H1 (cell line): ENCODE measurements around the gene PDRG1. TPM values are rescaled to one million over a fixed set of nuclear protein-coding genes. Genes with fewer than 3 reads are reported as not detected.

Experiments used
- CTCF ChIA-PET: fragments of 300-600 bp; sonication (Branson Sonifier 250); formaldehyde crosslinking; loops from one replicate; lab custom pipeline; 2021; ENCODE audit not compliant: partially characterized antibody; lab: Charles Lee
- POLR2A ChIA-PET: fragments of 300-600 bp; sonication (Branson Sonifier 250); formaldehyde crosslinking; loops from one replicate; lab custom pipeline; 2021; ENCODE audit warnings: inconsistent platforms; ENCODE audit not compliant: partially characterized antibody; lab: Charles Lee
- DNase-seq, 2 experiments: peaks; one replicate each; pipeline versions ENCODE4 v3.0.0 to v3.0.0-alpha.2; 2010 to 2022; ENCODE audit warnings: low spot score in 2 of 2, low read depth in 1 of 2, mixed read lengths in 1 of 2
- FAIRE-seq: peaks from 2 replicates; lab custom pipeline; 2011; peaks lifted over from hg19 to GRCh38; lab: Jason Lieb, UNC
- H2AFZ ChIP-seq: 2 replicates; pipeline ENCODE4 v1.8.1; 2012; ENCODE audit warnings: low read length, inconsistent platforms
- H2AK5ac ChIP-seq: 2 replicates; pipeline ENCODE4 v1.6.1; 2013; ENCODE audit warnings: low read depth, low read length
- H2BK120ac ChIP-seq: replicated peaks from 2 replicates; pipeline ENCODE3; 2013; ENCODE audit warnings: low read depth, low read length, inconsistent platforms
- H2BK12ac ChIP-seq: 2 replicates; pipeline ENCODE4 v1.6.1; 2013; ENCODE audit warnings: low read depth, low read length
- H2BK15ac ChIP-seq: 2 replicates; pipeline ENCODE4 v1.6.1; 2013; ENCODE audit warnings: low read length
- H2BK20ac ChIP-seq: 2 replicates; pipeline ENCODE4 v1.6.1; 2013; ENCODE audit warnings: low read length
- H2BK5ac ChIP-seq: 2 replicates; pipeline ENCODE4 v1.6.1; 2013; ENCODE audit warnings: low read depth, low read length
- H3K14ac ChIP-seq: 2 replicates; pipeline ENCODE4 v1.6.1; 2013; ENCODE audit warnings: inconsistent platforms; ENCODE audit not compliant: insufficient read length
- H3K18ac ChIP-seq: 2 replicates; pipeline ENCODE4 v1.6.1; 2013; ENCODE audit warnings: low read length; ENCODE audit errors: extremely low read depth
- H3K23ac ChIP-seq: 2 replicates; pipeline ENCODE4 v1.6.1; 2013; ENCODE audit warnings: inconsistent platforms; ENCODE audit not compliant: insufficient read length
- H3K23me2 ChIP-seq: 2 replicates; pipeline ENCODE4 v1.6.1; 2013; ENCODE audit warnings: low read depth, low read length
- H3K27ac ChIP-seq: 2 replicates; pipeline ENCODE4 v1.6.1; 2011; ENCODE audit warnings: low read depth, low read length, inconsistent platforms
- H3K27me3 ChIP-seq, 4 experiments: replicated peaks in 1 of 4; 1 replicate in 1 of 4; 2 replicates in 3 of 4; pipeline versions ENCODE4 v1.6.1 to v1.8.1; 2011 to 2013; ENCODE audit warnings: low read length in 3 of 4, mild to moderate bottlenecking in 3 of 4, inconsistent platforms in 2 of 4, mixed read lengths in 2 of 4, moderate library complexity in 1 of 4; ENCODE audit not compliant: control insufficient read depth in 3 of 4, insufficient read depth in 3 of 4; ENCODE audit errors: extremely low read depth in 1 of 4
- H3K36me3 ChIP-seq, 4 experiments: 2 replicates each; pipeline versions ENCODE4 v1.6.1 to v1.8.1; 2011 to 2013; ENCODE audit warnings: mild to moderate bottlenecking in 4 of 4, low read length in 3 of 4, moderate library complexity in 2 of 4, control low read depth in 1 of 4, inconsistent platforms in 1 of 4; ENCODE audit not compliant: insufficient read depth in 4 of 4, control insufficient read depth in 2 of 4
- H3K4ac ChIP-seq: replicated peaks from 2 replicates; pipeline ENCODE3; 2013; ENCODE audit warnings: low read length, low read depth, mixed read lengths, inconsistent platforms; ENCODE audit not compliant: insufficient read length
- H3K4me1 ChIP-seq, 4 experiments: replicated peaks in 1 of 4; 1 replicate in 1 of 4; 2 replicates in 3 of 4; pipeline versions ENCODE4 v1.6.1 to v1.8.1; 2011 to 2013; ENCODE audit warnings: low read length in 3 of 4, inconsistent platforms in 2 of 4, mixed read lengths in 1 of 4; ENCODE audit not compliant: insufficient read depth in 4 of 4, control insufficient read depth in 3 of 4
- H3K4me2 ChIP-seq, 2 experiments: 2 replicates each; pipeline versions ENCODE4 v1.6.1 to v1.8.1; 2011 to 2013; ENCODE audit warnings: low read depth in 2 of 2, low read length in 2 of 2, control low read depth in 1 of 2, inconsistent platforms in 1 of 2, mild to moderate bottlenecking in 1 of 2; ENCODE audit not compliant: insufficient read depth in 1 of 2
- H3K4me3 ChIP-seq, 4 experiments: fragments of 200-600, 300-600 bp in 1 of 4; sonication (generic), shearing (Covaris generic), sonication (Bioruptor Twin) in 1 of 4; 2 replicates each; pipeline versions ENCODE4 v1.5.1 to v1.8.1; 2011 to 2016; ENCODE audit warnings: low read length in 4 of 4, low read depth in 3 of 4, control low read depth in 2 of 4, inconsistent platforms in 2 of 4, mild to moderate bottlenecking in 2 of 4, mixed read lengths in 1 of 4, moderate library complexity in 1 of 4; ENCODE audit not compliant: insufficient read depth in 2 of 4; ENCODE audit errors: extremely low read depth in 1 of 4
- H3K56ac ChIP-seq: replicated peaks from 2 replicates; pipeline ENCODE3; 2013; ENCODE audit warnings: low read depth, mild to moderate bottlenecking, mixed read lengths, low read length, inconsistent platforms; ENCODE audit not compliant: insufficient read length
- H3K79me1 ChIP-seq: 2 replicates; pipeline ENCODE4 v1.6.1; 2013; ENCODE audit warnings: low read depth, low read length, control low read depth
- H3K79me2 ChIP-seq, 2 experiments: 2 replicates each; pipeline versions ENCODE4 v1.6.1 to v1.8.1; 2012 to 2013; ENCODE audit warnings: low read length in 2 of 2, mild to moderate bottlenecking in 2 of 2, inconsistent platforms in 1 of 2; ENCODE audit not compliant: insufficient read depth in 2 of 2, control insufficient read depth in 1 of 2
- H3K9ac ChIP-seq, 4 experiments: replicated peaks in 1 of 4; 1 replicate in 1 of 4; 2 replicates in 3 of 4; pipeline versions ENCODE4 v1.6.1 to v1.8.1; 2011 to 2013; ENCODE audit warnings: low read depth in 3 of 4, low read length in 3 of 4, control low read depth in 2 of 4, mild to moderate bottlenecking in 2 of 4, moderate library complexity in 2 of 4, inconsistent platforms in 1 of 4; ENCODE audit errors: extremely low read depth in 1 of 4
- H3K9me3 ChIP-seq, 2 experiments: 2 replicates each; pipeline versions ENCODE4 v1.6.1 to v1.8.1; 2012 to 2013; ENCODE audit warnings: mild to moderate bottlenecking in 2 of 2, moderate library complexity in 2 of 2, control low read depth in 1 of 2, inconsistent platforms in 1 of 2, low read depth in 1 of 2, low read length in 1 of 2, mixed read lengths in 1 of 2; ENCODE audit not compliant: insufficient read depth in 2 of 2
- H4K20me1 ChIP-seq, 2 experiments: replicated peaks in 1 of 2; 2 replicates each; pipeline versions ENCODE3 to v1.8.1; 2011 to 2013; ENCODE audit warnings: inconsistent platforms in 2 of 2, low read length in 2 of 2, mild to moderate bottlenecking in 1 of 2; ENCODE audit not compliant: insufficient read depth in 2 of 2, control insufficient read depth in 1 of 2
- H4K5ac ChIP-seq: 2 replicates; pipeline ENCODE4 v1.6.1; 2013; ENCODE audit warnings: low read length, low read depth, mixed read lengths, inconsistent platforms; ENCODE audit not compliant: insufficient read length
- H4K8ac ChIP-seq: 2 replicates; pipeline ENCODE4 v1.8.0; 2013; ENCODE audit warnings: mild to moderate bottlenecking, moderate library complexity, low read length, inconsistent platforms; ENCODE audit not compliant: insufficient read depth; ENCODE audit errors: extremely low read depth
- H4K91ac ChIP-seq: replicated peaks from 2 replicates; pipeline ENCODE3; 2013; ENCODE audit warnings: low read length, mixed read lengths, inconsistent platforms; ENCODE audit not compliant: insufficient read length
- ASH2L ChIP-seq: fragments of 200-600, 300-600 bp; sonication (generic); IDR thresholded peaks from one replicate; pipeline ENCODE4 v1.7.1; 2017; ENCODE audit warnings: low read length
- POLR2A ChIP-seq, 2 experiments: IDR thresholded peaks; 1 replicate in 1 of 2; 2 replicates in 1 of 2; pipeline ENCODE4 v1.6.1; 2011; ENCODE audit warnings: low read depth in 2 of 2, low read length in 2 of 2, mild to moderate bottlenecking in 2 of 2; ENCODE audit errors: control extremely low read depth in 1 of 2
- RBBP5 ChIP-seq: IDR thresholded peaks from 2 replicates; pipeline ENCODE4 v1.7.1; 2012; ENCODE audit warnings: low read depth, mild to moderate bottlenecking, inconsistent platforms, low read length, moderate library complexity, borderline replicate concordance
- SIRT6 ChIP-seq: IDR thresholded peaks from one replicate; pipeline ENCODE4 v1.7.1; 2012; ENCODE audit warnings: low read length, inconsistent platforms
- TBP ChIP-seq: IDR thresholded peaks from 2 replicates; pipeline ENCODE4 v1.6.1; 2011; ENCODE audit warnings: low read depth, low read length, improper control_type of control experiment
- WGBS, 2 experiments: shearing (Covaris generic) in 1 of 2; methylation state at CpG; one replicate each; pipeline versions ENCODE4 v1.1.6 to v1.1.7; 2013 to 2015; ENCODE audit warnings: low lambda C conversion rate in 2 of 2, mixed read lengths in 2 of 2, inconsistent platforms in 1 of 2, low coverage in 1 of 2, missing lambda C conversion rate in 1 of 2; ENCODE audit not compliant: insufficient replicate concordance in 2 of 2, insufficient coverage in 1 of 2, insufficient read length in 1 of 2; ENCODE audit errors: extremely low coverage in 1 of 2, missing lambda C conversion rate in 1 of 2; 5-methylcytosine and 5-hydroxymethylcytosine counted together
- polyA plus RNA-seq, 7 experiments: library from polyadenylated mRNA; depleted of rRNA in 3 of 7; stranded (reverse) in 5 of 7; unstranded in 2 of 7; fragments of >200 nt in 5 of 7; fragments of 200-250 nt in 2 of 7; gene quantifications; 1 replicate in 5 of 7; 2 replicates in 1 of 7; 4 replicates in 1 of 7; pipeline versions ENCODE4 v1.2.1 to v1.2.3, GENCODE V29; 2011 to 2013; ENCODE audit warnings: missing spikeins in 2 of 7, mixed read lengths in 2 of 7
- total RNA-seq: library from RNA; stranded (reverse); fragmentation: NEBNext Ultra II Directional; extraction: Animal tissue kit (Norgen Biotek cat#: 25700); gene quantifications from 2 replicates; pipeline ENCODE4 v1.2.1, GENCODE V29; 2021

Gene PDRG1
- total and polyA plus RNA-seq, 2 of the 8 experiments (the other 6 are each of a cell fraction or from before 2014, with no cell fraction given): 14.2 to 20.8 TPM

DNA sequence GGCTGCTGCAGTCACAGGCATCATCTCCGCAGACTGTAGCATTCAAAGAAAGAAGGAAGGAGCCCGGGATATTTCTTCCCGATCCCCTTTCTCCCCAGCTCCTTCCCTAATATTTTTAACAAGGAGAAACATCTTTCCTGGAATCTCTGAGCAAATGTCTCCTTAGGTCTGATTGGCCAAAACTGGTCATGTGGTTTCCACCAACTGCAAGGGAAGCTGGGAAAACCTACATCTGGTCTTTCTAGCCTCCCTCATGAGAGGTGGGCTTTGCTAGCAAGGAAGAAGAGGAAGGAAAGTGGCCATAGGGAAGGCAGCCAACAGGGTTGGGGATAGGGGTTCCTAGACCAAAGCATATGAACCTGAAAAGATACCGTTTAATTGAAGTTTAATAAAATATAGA, 35.1 kb downstream of the PDRG1 start:
- H3K4me2 ChIP-seq: no peak overlapping the region
- no peak overlapping the region for H3K4me3 ChIP-seq
- no peak overlapping the region for H3K56ac ChIP-seq
- H4K91ac ChIP-seq: no peak overlapping the region
- POLR2A ChIA-PET: no interaction called here
- WGBS, 2 experiments: 68% methylated on average over 3 of the region's 4 CpGs; no CpG with 5 or more reads in 1 of the 2 experiments
- H3K79me2 ChIP-seq: no peaks in the 10 kb centered on the region
- H2BK12ac ChIP-seq: no peak overlapping the region
- no peak overlapping the region for H3K27ac ChIP-seq
- no peak overlapping the region for H3K18ac ChIP-seq
- H4K5ac ChIP-seq: no peak overlapping the region
- H2AFZ ChIP-seq: no peak overlapping the region
- no peaks in the 10 kb centered on the region for H3K9me3 ChIP-seq
- no peak overlapping the region for H2AK5ac ChIP-seq
- H3K4ac ChIP-seq: no peak overlapping the region
- no peaks in the 10 kb centered on the region for H3K79me1 ChIP-seq
- H3K23ac ChIP-seq: no peak overlapping the region
- peaks cover 2% of the 10 kb centered on the region; the same call in 1 of the 2 replicates for H3K23me2 ChIP-seq
- H2BK20ac ChIP-seq: no peak overlapping the region
- no peaks in the 10 kb centered on the region for H3K27me3 ChIP-seq
- H2BK120ac ChIP-seq: no peak overlapping the region
- H2BK15ac ChIP-seq: no peak overlapping the region
- FAIRE-seq (no peak), DNase-seq (no peak)
- H4K20me1 ChIP-seq: no peaks in the 10 kb centered on the region
- H4K8ac ChIP-seq: no peak overlapping the region
- H3K9ac ChIP-seq: no peak overlapping the region
- H3K14ac ChIP-seq: no peak overlapping the region
- no peak overlapping the region for H2BK5ac ChIP-seq
- TF ChIP-seq RBBP5: no peak
- TF ChIP-seq ASH2L: no peak
- TF ChIP-seq SIRT6: no peak
- no peak for TF ChIP-seq TBP
- no peak for TF ChIP-seq POLR2A (IDR thresholded peaks at IDR 0.05; ENCODE audit: control extremely low read depth in 1 of 2, low read depth in 2 of 2, low read length in 2 of 2)
- CTCF ChIA-PET: no interaction called here
- no peaks in the 10 kb centered on the region for H3K36me3 ChIP-seq
- peaks cover 9 to 33% (median 25%) of the 10 kb centered on the region in 4 experiments for H3K4me1 ChIP-seq
